Effector memory CD4-positive, alpha-beta T cell (primary cell): ENCODE results near the gene ACTR1B.

Experiments used
- DNase-seq, 3 donors: peaks; one replicate each; pipeline ENCODE4 v3.0.0-alpha.2; 2020
- H3K27ac ChIP-seq: 2 replicates; pipeline ENCODE4 v1.7.0; 2013; ENCODE audit warnings: mild to moderate bottlenecking, low read length, moderate library complexity; ENCODE audit not compliant: insufficient read depth, poor library complexity, severe bottlenecking
- H3K27me3 ChIP-seq: replicated peaks from 2 replicates; pipeline ENCODE4 v1.7.0; 2013; ENCODE audit warnings: mild to moderate bottlenecking, low read length; ENCODE audit not compliant: insufficient read depth, control insufficient read depth, poor library complexity, severe bottlenecking
- H3K36me3 ChIP-seq: 2 replicates; pipeline ENCODE4 v1.7.0; 2013; ENCODE audit warnings: mild to moderate bottlenecking, low read length, moderate library complexity; ENCODE audit not compliant: control insufficient read depth, insufficient read depth
- H3K4me1 ChIP-seq: 2 replicates; pipeline ENCODE4 v1.7.0; 2013; ENCODE audit warnings: low read length, mild to moderate bottlenecking; ENCODE audit not compliant: control insufficient read depth, insufficient read depth, poor library complexity, severe bottlenecking
- H3K4me3 ChIP-seq: 2 replicates; pipeline ENCODE4 v1.7.0; 2013; ENCODE audit warnings: low read length, low read depth, mild to moderate bottlenecking; ENCODE audit not compliant: insufficient read depth, poor library complexity, severe bottlenecking
- H3K9me3 ChIP-seq: 2 replicates; pipeline ENCODE4 v1.7.0; 2013; ENCODE audit warnings: mild to moderate bottlenecking, low read length, moderate library complexity; ENCODE audit not compliant: control insufficient read depth

Gene ACTR1B

GRCh38 chr2:97671526-97671925, 7.7 kb upstream of the ACTR1B start:
- no peak overlapping the region for H3K4me3 ChIP-seq
- H3K4me1 ChIP-seq: no peaks in the 10 kb centered on the region
- no peak for DNase-seq
- no peaks in the 10 kb centered on the region for H3K27me3 ChIP-seq
- H3K27ac ChIP-seq: no peak overlapping the region
- H3K36me3 ChIP-seq: no peaks in the 10 kb centered on the region
- no peaks in the 10 kb centered on the region for H3K9me3 ChIP-seq

- no peaks in the 10 kb centered on the region for H3K9me3 ChIP-seq
- H3K4me3 ChIP-seq: no peak overlapping the region
- no peaks in the 10 kb centered on the region for H3K4me1 ChIP-seq
- DNase-seq: no peak
- H3K27me3 ChIP-seq: no peaks in the 10 kb centered on the region
- H3K36me3 ChIP-seq: no peaks in the 10 kb centered on the region
- H3K27ac ChIP-seq: no peak overlapping the region
Measured at GRCh38 chr2:97670471-97670870, 6.6 kb upstream of the ACTR1B start.

GRCh38 chr2:97669448-97669847, 5.6 kb upstream of the ACTR1B start, which contains the start of gene C2orf92:
Gene C2orf92 (plus strand): TSS chr2:97669713. CDS start chr2:97669789, 76 bp downstream.
- no peak for DNase-seq
- Histone ChIP-seq H3K36me3 (no peaks in the 10 kb centered on the region), H3K4me1 (peaks cover 4% of the 10 kb centered on the region), H3K4me3 (no peak within 1 kb of the TSS), H3K27ac (no peak within 1 kb of the TSS), H3K27me3 (no peaks in the 10 kb centered on the region), H3K9me3 (no peaks in the 10 kb centered on the region)

GRCh38 chr2:97664636-97664970, 759 bp upstream of the ACTR1B start:
- no peak for DNase-seq

GRCh38 chr2:97663626-97663961, 250 bp downstream of the ACTR1B start:
- peak overlapping the region; percentile 69 for H3K4me3 ChIP-seq
- H3K36me3 ChIP-seq: peaks cover 23% of the 10 kb centered on the region
- DNase-seq: no peak
- H3K27ac ChIP-seq: peak overlapping the region; percentile 95
- peaks cover 19% of the 10 kb centered on the region for H3K4me1 ChIP-seq
- H3K27me3 ChIP-seq: no peaks in the 10 kb centered on the region
- H3K9me3 ChIP-seq: no peaks in the 10 kb centered on the region

More at GRCh38 chr2:97664636-97664970, 759 bp upstream of the ACTR1B start:
- Histone ChIP-seq H3K27me3 (no peaks in the 10 kb centered on the region), H3K27ac (peak overlapping the region; percentile 95), H3K4me1 (peaks cover 19% of the 10 kb centered on the region), H3K4me3 (peak overlapping the region; percentile 72), H3K9me3 (no peaks in the 10 kb centered on the region), H3K36me3 (peaks cover 13% of the 10 kb centered on the region)

GRCh38 chr2:97662895-97663625, 784 bp downstream of the ACTR1B start:
- Histone ChIP-seq H3K4me1 (peaks cover 19% of the 10 kb centered on the region), H3K27ac (peak overlapping the region; percentile 95), H3K9me3 (no peaks in the 10 kb centered on the region), H3K27me3 (no peaks in the 10 kb centered on the region), H3K36me3 (peaks cover 29% of the 10 kb centered on the region), H3K4me3 (peak overlapping the region; percentile 69)
- peak; percentile 51 to 70 (median 67) for DNase-seq

GRCh38 chr2:97662386-97662894, 1.4 kb downstream of the ACTR1B start:
- Histone ChIP-seq H3K36me3 (peaks cover 35% of the 10 kb centered on the region), H3K27ac (peak overlapping the region; percentile 95), H3K4me1 (peaks cover 19% of the 10 kb centered on the region), H3K9me3 (no peaks in the 10 kb centered on the region), H3K4me3 (peak overlapping the region; percentile 69), H3K27me3 (no peaks in the 10 kb centered on the region)
- DNase-seq: no peak

- peaks cover 40% of the 10 kb centered on the region for H3K36me3 ChIP-seq
- no peaks in the 10 kb centered on the region for H3K9me3 ChIP-seq
- no peak for DNase-seq
- H3K27ac ChIP-seq: peak overlapping the region; percentile 95
- H3K4me3 ChIP-seq: no peak overlapping the region
- no peaks in the 10 kb centered on the region for H3K27me3 ChIP-seq
- H3K4me1 ChIP-seq: peaks cover 19% of the 10 kb centered on the region
Measured at GRCh38 chr2:97661927-97662326, 1.9 kb downstream of the ACTR1B start.

GRCh38 chr2:97660775-97661389, 3.0 kb downstream of the ACTR1B start:
- Histone ChIP-seq H3K27me3 (no peaks in the 10 kb centered on the region), H3K27ac (peak overlapping the region; percentile 11), H3K4me3 (no peak overlapping the region), H3K9me3 (no peaks in the 10 kb centered on the region), H3K4me1 (peaks cover 19% of the 10 kb centered on the region), H3K36me3 (peaks cover 50% of the 10 kb centered on the region)
- no peak for DNase-seq

- no peak for DNase-seq
- Histone ChIP-seq H3K4me1 (peaks cover 19% of the 10 kb centered on the region), H3K4me3 (no peak overlapping the region), H3K9me3 (no peaks in the 10 kb centered on the region), H3K36me3 (peaks cover 51% of the 10 kb centered on the region), H3K27ac (no peak overlapping the region), H3K27me3 (no peaks in the 10 kb centered on the region)
Measured at GRCh38 chr2:97660044-97660774, 3.6 kb downstream of the ACTR1B start.
